22Rv1 (cell line): ENCODE results near the gene FAM3C.

ENCODE experiments used
- H3K27ac ChIP-seq: fragments of 450-650 bp; 2 replicates; pipeline ENCODE4 v1.5.1; 2017
- ZFX ChIP-seq: fragments of 450-650 bp; IDR thresholded peaks from 2 replicates; pipeline ENCODE4 v1.6.1; 2017; ENCODE audit warnings: antibody characterized with exemption, borderline replicate concordance
- TF ChIP-seq, protein P1 (sequence below): fragments of 450-650 bp; IDR thresholded peaks from 2 replicates; pipeline ENCODE4 v1.5.1; 2017; ENCODE audit warnings: mild to moderate bottlenecking

FAM3C gene

DNA sequence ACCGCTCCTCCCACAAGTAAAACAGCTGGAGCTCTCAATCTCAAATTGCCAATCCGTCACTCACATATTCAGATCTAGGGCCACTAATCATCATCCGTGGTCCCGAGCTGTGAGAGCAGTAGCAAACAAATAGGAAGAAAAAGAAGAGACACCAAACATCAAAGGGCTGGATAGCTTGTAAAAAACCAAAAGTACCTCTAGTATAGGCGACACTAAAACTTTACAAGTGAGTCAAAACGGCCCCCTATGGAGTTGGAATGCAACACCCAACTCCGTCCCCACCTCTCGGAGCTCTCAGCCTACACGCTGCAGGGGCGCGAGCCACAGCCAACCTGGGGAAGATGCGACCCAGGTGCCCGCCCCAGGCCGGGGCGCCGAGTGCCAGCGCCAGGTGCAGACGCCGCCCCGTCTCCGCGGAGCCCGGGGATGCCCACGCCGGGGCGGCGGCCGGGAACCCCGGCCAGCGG lies 581 bp downstream of the FAM3C start:
- TF ChIP-seq, protein P1, sequence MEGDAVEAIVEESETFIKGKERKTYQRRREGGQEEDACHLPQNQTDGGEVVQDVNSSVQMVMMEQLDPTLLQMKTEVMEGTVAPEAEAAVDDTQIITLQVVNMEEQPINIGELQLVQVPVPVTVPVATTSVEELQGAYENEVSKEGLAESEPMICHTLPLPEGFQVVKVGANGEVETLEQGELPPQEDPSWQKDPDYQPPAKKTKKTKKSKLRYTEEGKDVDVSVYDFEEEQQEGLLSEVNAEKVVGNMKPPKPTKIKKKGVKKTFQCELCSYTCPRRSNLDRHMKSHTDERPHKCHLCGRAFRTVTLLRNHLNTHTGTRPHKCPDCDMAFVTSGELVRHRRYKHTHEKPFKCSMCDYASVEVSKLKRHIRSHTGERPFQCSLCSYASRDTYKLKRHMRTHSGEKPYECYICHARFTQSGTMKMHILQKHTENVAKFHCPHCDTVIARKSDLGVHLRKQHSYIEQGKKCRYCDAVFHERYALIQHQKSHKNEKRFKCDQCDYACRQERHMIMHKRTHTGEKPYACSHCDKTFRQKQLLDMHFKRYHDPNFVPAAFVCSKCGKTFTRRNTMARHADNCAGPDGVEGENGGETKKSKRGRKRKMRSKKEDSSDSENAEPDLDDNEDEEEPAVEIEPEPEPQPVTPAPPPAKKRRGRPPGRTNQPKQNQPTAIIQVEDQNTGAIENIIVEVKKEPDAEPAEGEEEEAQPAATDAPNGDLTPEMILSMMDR: no peak
- TF ChIP-seq ZFX: no peak
- H3K27ac ChIP-seq: peak overlapping the region; percentile 67

DNA sequence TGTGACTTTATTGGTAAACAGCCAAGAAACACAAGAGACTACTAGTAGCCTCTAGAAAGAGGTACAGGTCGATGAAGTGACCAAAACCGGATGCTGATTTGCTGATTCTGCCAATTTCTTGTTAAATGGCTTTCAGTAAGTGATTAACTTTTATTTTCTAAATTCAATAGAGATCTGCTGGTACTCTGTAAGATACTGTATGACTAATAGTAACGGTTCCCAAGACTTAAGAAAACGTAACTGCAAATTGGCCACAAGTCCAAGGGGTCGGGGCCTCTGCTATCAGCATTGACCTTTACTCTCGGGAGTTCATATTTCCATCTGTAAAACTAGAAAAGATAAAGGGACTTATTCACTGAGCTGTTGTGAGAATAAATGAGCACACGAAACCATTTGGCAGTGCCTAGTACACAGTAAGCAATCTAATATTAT lies 1.4 kb downstream of the FAM3C start:
- TF ChIP-seq, protein P1: no peak
- no peak for TF ChIP-seq ZFX
- no peak overlapping the region for H3K27ac ChIP-seq

DNA sequence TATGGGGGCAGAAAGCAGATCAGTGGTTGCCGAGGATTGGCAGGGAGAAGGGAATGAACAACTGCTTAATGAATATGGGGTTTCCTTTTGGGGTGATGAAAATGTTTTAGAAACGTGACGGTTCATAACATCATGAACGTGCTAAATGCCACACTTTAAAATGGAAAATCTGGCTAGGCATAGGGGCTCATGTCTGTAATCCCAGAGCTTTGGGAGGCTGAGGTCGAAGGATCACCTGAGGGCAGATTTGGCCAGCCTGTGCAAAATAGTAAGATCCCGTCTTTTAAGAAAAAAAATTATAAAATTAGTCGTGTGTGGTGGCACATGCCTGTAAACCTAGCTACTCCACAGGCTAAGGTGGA lies 3.1 kb downstream of the FAM3C start:
- H3K27ac ChIP-seq: no peak overlapping the region
- TF ChIP-seq, protein P1: no peak
- no peak for TF ChIP-seq ZFX

DNA sequence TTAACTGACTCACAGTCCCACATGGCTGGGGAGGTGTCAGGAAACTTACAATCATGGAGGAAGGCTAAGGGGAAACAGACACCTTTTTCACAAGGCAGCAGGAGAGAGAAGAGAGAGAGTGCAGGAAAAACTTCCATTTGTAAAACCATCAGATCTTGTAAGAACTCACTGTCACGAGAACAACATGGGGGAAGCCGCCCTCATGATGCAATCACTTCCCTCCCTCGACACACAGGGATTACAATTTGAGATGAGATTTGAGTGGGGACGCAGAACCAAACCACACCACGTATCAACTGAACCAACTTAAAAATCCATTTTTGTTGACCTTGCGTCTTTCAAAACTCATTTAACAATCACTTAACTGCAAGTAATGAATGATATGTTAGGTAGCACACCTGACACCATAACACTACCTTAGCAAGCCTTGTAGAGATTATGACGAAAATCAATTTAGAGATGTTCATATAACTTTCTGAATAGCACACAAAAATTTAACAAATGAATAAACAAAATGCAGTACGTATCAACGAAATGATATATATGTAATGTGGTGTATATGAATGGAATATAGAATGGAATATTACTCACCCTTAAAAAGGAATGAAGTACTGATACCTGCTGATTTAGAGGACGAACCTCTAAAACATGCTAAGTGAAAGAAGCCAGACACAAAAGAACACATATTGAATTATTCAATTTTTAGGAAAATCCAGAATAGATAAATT lies 3.7 kb downstream of the FAM3C start:
- TF ChIP-seq, protein P1: no peak
- TF ChIP-seq ZFX: no peak
- no peak overlapping the region for H3K27ac ChIP-seq

DNA sequence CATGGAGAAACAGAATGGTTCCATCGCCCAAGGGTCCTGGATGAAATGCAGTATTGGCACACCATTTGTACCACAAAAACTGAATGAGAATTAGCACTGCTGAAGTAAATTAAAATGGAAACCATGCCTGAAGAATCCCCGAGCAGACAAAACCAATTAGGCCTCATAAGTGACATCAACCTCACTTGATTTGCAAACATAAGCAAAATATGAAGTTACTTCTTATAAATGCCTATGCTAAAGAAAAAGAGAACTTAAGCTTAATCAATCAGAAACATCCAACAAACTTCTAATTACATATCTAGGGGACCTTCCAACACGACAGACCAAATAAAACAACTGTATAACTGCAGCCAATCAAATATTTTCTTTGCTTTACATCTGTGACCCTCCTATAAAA lies 4.4 kb downstream of the FAM3C start:
- H3K27ac ChIP-seq: no peak overlapping the region
- TF ChIP-seq, protein P1: no peak
- TF ChIP-seq ZFX: no peak

DNA sequence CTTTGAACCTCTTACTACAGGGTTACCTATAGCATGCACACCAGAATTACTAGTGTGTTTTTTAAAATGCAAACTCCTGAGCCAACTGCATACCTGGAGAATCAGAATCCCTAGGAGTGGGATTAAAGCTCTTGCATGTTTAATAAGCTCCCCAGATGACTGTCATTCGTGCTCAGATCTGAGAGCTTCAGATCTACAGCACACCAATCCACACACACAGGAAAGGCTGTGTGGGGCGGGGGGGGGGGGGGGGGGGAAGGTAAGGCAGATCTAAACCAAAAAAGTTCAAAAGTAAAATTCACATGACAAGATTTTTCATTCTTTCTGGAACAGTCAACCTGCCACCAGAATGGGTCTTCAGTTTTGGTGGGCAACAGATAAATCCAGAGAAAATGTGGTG lies 5.5 kb downstream of the FAM3C start:
- no peak for TF ChIP-seq ZFX
- TF ChIP-seq, protein P1: no peak
- no peak overlapping the region for H3K27ac ChIP-seq

DNA sequence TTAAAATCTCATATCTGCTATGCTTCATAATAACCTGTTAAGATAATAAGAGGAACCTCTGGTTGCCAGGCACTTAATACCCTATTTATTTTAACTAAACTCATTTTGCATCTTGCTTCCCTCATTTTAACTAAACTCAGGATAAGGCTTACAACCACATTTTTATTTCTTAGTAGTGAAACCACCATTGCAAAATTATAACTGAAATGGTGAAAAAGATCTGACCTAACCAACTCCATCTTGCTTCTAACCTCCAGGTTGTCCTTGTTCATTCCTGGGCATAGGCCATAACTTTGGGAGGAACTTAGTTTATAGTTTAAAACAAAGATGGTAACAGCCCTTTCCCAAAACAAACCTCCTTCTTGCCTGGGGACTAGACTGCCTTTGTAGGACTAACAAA lies 6.0 kb downstream of the FAM3C start:
- H3K27ac ChIP-seq: no peak overlapping the region
- no peak for TF ChIP-seq ZFX
- TF ChIP-seq, protein P1: no peak
